H9 (cell line): ENCODE data around the gene GPR21. TPM values are rescaled to one million over a fixed set of nuclear protein-coding genes. Genes with fewer than 3 reads are reported as not detected.

Experiments
- DNase-seq: peaks from one replicate; pipeline ENCODE4 v3.0.0-alpha.2; 2017
- H2AFZ ChIP-seq: one replicate; pipeline ENCODE4 v1.6.1; 2013; ENCODE audit warnings: mild to moderate bottlenecking, low read length, control low read depth, moderate library complexity
- H2AK5ac ChIP-seq: 2 replicates; pipeline ENCODE4 v1.6.1; 2013; ENCODE audit warnings: low read length, control low read depth, mixed read lengths; ENCODE audit not compliant: insufficient read length
- H2BK120ac ChIP-seq: one replicate; pipeline ENCODE4 v1.6.1; 2013; ENCODE audit warnings: low read depth, mild to moderate bottlenecking, low read length, control low read depth, inconsistent platforms; ENCODE audit not compliant: poor library complexity, severe bottlenecking
- H2BK12ac ChIP-seq: 2 replicates; pipeline ENCODE4 v1.6.1; 2013; ENCODE audit warnings: low read length, control low read depth, mixed read lengths, low read depth; ENCODE audit not compliant: insufficient read length
- H2BK15ac ChIP-seq: 2 replicates; pipeline ENCODE4 v1.6.1; 2013; ENCODE audit warnings: low read depth, low read length, control low read depth
- H2BK20ac ChIP-seq: one replicate; pipeline ENCODE4 v1.6.1; 2013; ENCODE audit warnings: low read depth, mild to moderate bottlenecking, low read length, control low read depth, inconsistent platforms; ENCODE audit not compliant: poor library complexity, severe bottlenecking
- H2BK5ac ChIP-seq: 2 replicates; pipeline ENCODE4 v1.6.1; 2013; ENCODE audit warnings: low read length, control low read depth, mixed read lengths; ENCODE audit not compliant: insufficient read length
- H3K14ac ChIP-seq: 2 replicates; pipeline ENCODE4 v1.6.1; 2013; ENCODE audit warnings: low read length, control low read depth; ENCODE audit not compliant: insufficient read depth
- H3K18ac ChIP-seq: 2 replicates; pipeline ENCODE4 v1.6.1; 2013; ENCODE audit warnings: low read depth, mild to moderate bottlenecking, mixed read lengths, low read length, control low read depth; ENCODE audit not compliant: insufficient read length
- H3K23ac ChIP-seq: 2 replicates; pipeline ENCODE4 v1.6.1; 2013; ENCODE audit warnings: low read length, control low read depth, mixed read lengths, low read depth; ENCODE audit not compliant: insufficient read length
- H3K23me2 ChIP-seq: 2 replicates; pipeline ENCODE4 v1.6.1; 2013; ENCODE audit warnings: low read depth, mild to moderate bottlenecking, mixed read lengths, low read length, control low read depth; ENCODE audit not compliant: insufficient read length, poor library complexity, severe bottlenecking
- H3K27ac ChIP-seq: 2 replicates; pipeline ENCODE4 v1.5.1; 2013; ENCODE audit warnings: low read length, control low read depth, mixed read lengths, low read depth; ENCODE audit not compliant: insufficient read length
- H3K27me3 ChIP-seq: 2 replicates; pipeline ENCODE4 v1.6.1; 2013; ENCODE audit warnings: low read length, control low read depth, inconsistent platforms; ENCODE audit not compliant: insufficient read depth
- H3K4ac ChIP-seq: 2 replicates; pipeline ENCODE4 v1.6.1; 2013; ENCODE audit warnings: low read depth, mild to moderate bottlenecking, control low read depth, inconsistent platforms, low read length, moderate library complexity
- H3K4me1 ChIP-seq: 2 replicates; pipeline ENCODE4 v1.6.1; 2013; ENCODE audit warnings: low read length, control low read depth, inconsistent platforms; ENCODE audit not compliant: insufficient read depth
- H3K4me2 ChIP-seq: 2 replicates; pipeline ENCODE4 v1.6.1; 2013; ENCODE audit warnings: low read length, control low read depth, mixed read lengths; ENCODE audit not compliant: insufficient read length, insufficient read depth
- H3K56ac ChIP-seq: 2 replicates; pipeline ENCODE4 v1.6.1; 2013; ENCODE audit warnings: low read depth, mild to moderate bottlenecking, mixed read lengths, low read length, control low read depth; ENCODE audit not compliant: insufficient read length
- H3K79me1 ChIP-seq: 2 replicates; pipeline ENCODE4 v1.6.1; 2013; ENCODE audit warnings: low read depth, mild to moderate bottlenecking, moderate library complexity, low read length, control low read depth, inconsistent platforms; ENCODE audit not compliant: insufficient read depth, poor library complexity, severe bottlenecking
- H3K79me2 ChIP-seq: 2 replicates; pipeline ENCODE4 v1.6.1; 2013; ENCODE audit warnings: low read length, control low read depth, inconsistent platforms; ENCODE audit not compliant: insufficient read depth
- H3K9ac ChIP-seq: 2 replicates; pipeline ENCODE4 v1.6.1; 2013; ENCODE audit warnings: low read length, control low read depth, mixed read lengths; ENCODE audit not compliant: insufficient read length; ENCODE audit errors: extremely low read depth
- H3K9me3 ChIP-seq: one replicate; pipeline ENCODE4 v1.6.1; 2013; ENCODE audit warnings: low read depth, low read length, inconsistent platforms; ENCODE audit not compliant: control insufficient read depth
- H3T11ph ChIP-seq: one replicate; pipeline ENCODE4 v1.6.1; 2013; ENCODE audit warnings: mild to moderate bottlenecking, low read length, control low read depth, inconsistent platforms
- H4K20me1 ChIP-seq: one replicate; pipeline ENCODE4 v1.6.1; 2013; ENCODE audit not compliant: control insufficient read depth, insufficient read length, insufficient read depth
- H4K5ac ChIP-seq: 2 replicates; pipeline ENCODE4 v1.6.1; 2013; ENCODE audit warnings: low read depth, mild to moderate bottlenecking, mixed read lengths, low read length, control low read depth; ENCODE audit not compliant: insufficient read length
- H4K8ac ChIP-seq: replicated peaks from 2 replicates; pipeline ENCODE4 v1.6.1; 2013; ENCODE audit warnings: low read length, control low read depth, mixed read lengths, low read depth; ENCODE audit not compliant: insufficient read length
- H4K91ac ChIP-seq: 2 replicates; pipeline ENCODE4 v1.6.1; 2013; ENCODE audit warnings: low read depth, mild to moderate bottlenecking, moderate library complexity, mixed read lengths, low read length, control low read depth; ENCODE audit not compliant: insufficient read length
- H3K27ac Mint-ChIP-seq, 3 experiments: 2 replicates in 2 of 3; 3 replicates in 1 of 3; pipeline ENCODE4 v1.8.0; 2020 to 2021; ENCODE audit warnings: mixed read lengths in 3 of 3, mild to moderate bottlenecking in 1 of 3, moderate library complexity in 1 of 3
- H3K27me3 Mint-ChIP-seq: 2 replicates; pipeline ENCODE4 v1.8.0; 2021; ENCODE audit warnings: low read depth, mild to moderate bottlenecking, moderate library complexity, mixed read lengths
- H3K36me3 Mint-ChIP-seq, 3 experiments: 2 replicates in 2 of 3; 3 replicates in 1 of 3; pipeline ENCODE4 v1.8.0; 2020 to 2021; ENCODE audit warnings: low read depth in 3 of 3, mixed read lengths in 3 of 3; ENCODE audit not compliant: insufficient read depth in 1 of 3
- H3K4me1 Mint-ChIP-seq, 2 experiments: 2 replicates each; pipeline ENCODE4 v1.8.0; 2020; ENCODE audit warnings: mixed read lengths in 2 of 2
- H3K4me3 Mint-ChIP-seq, 2 experiments: 2 replicates in 1 of 2; 3 replicates in 1 of 2; pipeline ENCODE4 v1.8.0; 2020 to 2021; ENCODE audit warnings: mild to moderate bottlenecking in 2 of 2, mixed read lengths in 2 of 2, moderate library complexity in 1 of 2
- H3K9me3 Mint-ChIP-seq, 2 experiments: 2 replicates in 1 of 2; 3 replicates in 1 of 2; pipeline ENCODE4 v1.8.0; 2020; ENCODE audit warnings: mild to moderate bottlenecking in 2 of 2, mixed read lengths in 2 of 2, moderate library complexity in 1 of 2
- WGBS: extraction: QIAGEN DNeasy Blood & Tissue Kit; methylation state at CpG from one replicate; pipeline ENCODE4 v1.1.7; 2013; ENCODE audit warnings: missing lambda C conversion rate, low lambda C conversion rate, mixed read lengths; ENCODE audit not compliant: insufficient read length; ENCODE audit errors: extremely low coverage; 5-methylcytosine and 5-hydroxymethylcytosine counted together
- total RNA-seq: library from RNA; stranded (reverse); gene quantifications from 2 replicates; pipeline ENCODE4 v1.2.1, GENCODE V29; 2021
- TF ChIP-seq, protein P1 (sequence below): fragments of 200-600 bp; sonication (generic); conservative IDR thresholded peaks from 3 replicates; pipeline ENCODE4 v1.8.0; 2021; ENCODE audit warnings: antibody characterized with exemption, mild to moderate bottlenecking

GPR21 gene
- total RNA-seq, 1 experiment from 2014 or later: 0.87 TPM

DNA sequence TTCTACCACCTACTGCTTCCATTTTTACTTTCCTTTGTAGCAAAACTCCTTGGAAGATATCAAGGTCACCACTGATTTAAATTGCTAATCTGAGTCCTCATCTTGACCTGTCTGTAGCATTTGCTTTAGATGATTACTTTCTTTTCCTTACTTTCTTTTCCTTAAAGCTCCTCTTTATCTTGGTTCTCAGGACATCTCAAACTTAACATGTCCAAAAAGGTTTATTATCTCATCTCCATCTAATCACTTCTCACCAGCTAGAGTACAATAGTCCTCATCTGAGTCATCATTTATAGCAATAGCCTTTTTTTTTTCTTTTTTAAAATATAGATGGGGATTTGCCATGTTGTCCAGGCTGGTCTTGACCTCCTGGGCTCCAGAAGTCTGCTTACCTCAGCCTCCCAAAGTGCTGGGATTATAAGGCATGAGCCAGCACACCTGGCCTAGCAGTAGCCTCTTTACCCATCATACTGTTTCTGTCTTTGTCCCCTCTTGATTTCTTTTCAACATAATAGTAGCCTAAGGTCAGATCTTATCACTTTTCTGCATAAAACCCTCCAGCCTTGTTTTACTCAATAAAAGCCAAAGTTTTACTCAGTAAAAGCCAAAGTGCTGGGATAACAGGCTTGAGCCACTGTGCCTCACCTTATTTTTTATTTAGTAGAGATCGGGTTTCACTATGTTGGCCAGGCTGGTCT lies 32.9 kb upstream of the GPR21 start:
- Histone ChIP-seq H2BK12ac (no peak overlapping the region), H3K4ac (no peak overlapping the region), H3K27ac (no peak overlapping the region), H3K9me3 (no peaks in the 10 kb centered on the region), H3K14ac (no peak overlapping the region), H3K27me3 (no peaks in the 10 kb centered on the region), H4K5ac (no peak overlapping the region), H3T11ph (no peak overlapping the region), H3K9ac (no peak overlapping the region), H2AFZ (no peak overlapping the region), H3K23ac (no peak overlapping the region), H3K4me2 (no peak overlapping the region), H4K91ac (no peak overlapping the region), H3K23me2 (no peaks in the 10 kb centered on the region), H3K56ac (no peak overlapping the region), H2BK5ac (no peak overlapping the region), H3K79me2 (no peaks in the 10 kb centered on the region), H2BK120ac (no peak overlapping the region), H4K20me1 (no peaks in the 10 kb centered on the region), H3K18ac (no peak overlapping the region), H3K4me1 (no peaks in the 10 kb centered on the region), H3K79me1 (no peaks in the 10 kb centered on the region), H2BK20ac (no peak overlapping the region), H2AK5ac (no peak overlapping the region), H2BK15ac (no peak overlapping the region), H4K8ac (no peak overlapping the region)
- H3K27me3 Mint-ChIP-seq: no peaks in the 10 kb centered on the region
- TF ChIP-seq, protein P1, sequence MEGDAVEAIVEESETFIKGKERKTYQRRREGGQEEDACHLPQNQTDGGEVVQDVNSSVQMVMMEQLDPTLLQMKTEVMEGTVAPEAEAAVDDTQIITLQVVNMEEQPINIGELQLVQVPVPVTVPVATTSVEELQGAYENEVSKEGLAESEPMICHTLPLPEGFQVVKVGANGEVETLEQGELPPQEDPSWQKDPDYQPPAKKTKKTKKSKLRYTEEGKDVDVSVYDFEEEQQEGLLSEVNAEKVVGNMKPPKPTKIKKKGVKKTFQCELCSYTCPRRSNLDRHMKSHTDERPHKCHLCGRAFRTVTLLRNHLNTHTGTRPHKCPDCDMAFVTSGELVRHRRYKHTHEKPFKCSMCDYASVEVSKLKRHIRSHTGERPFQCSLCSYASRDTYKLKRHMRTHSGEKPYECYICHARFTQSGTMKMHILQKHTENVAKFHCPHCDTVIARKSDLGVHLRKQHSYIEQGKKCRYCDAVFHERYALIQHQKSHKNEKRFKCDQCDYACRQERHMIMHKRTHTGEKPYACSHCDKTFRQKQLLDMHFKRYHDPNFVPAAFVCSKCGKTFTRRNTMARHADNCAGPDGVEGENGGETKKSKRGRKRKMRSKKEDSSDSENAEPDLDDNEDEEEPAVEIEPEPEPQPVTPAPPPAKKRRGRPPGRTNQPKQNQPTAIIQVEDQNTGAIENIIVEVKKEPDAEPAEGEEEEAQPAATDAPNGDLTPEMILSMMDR: no peak
- no peak for DNase-seq
- H3K27ac Mint-ChIP-seq: peak overlapping the region in 2 of 3 experiments; percentile 9 to 66; a peak in 5 of 7 replicates
- H3K4me1 Mint-ChIP-seq: peaks cover 15 to 21% of the 10 kb centered on the region in 2 experiments
- no peak overlapping the region for H3K4me3 Mint-ChIP-seq
- H3K36me3 Mint-ChIP-seq: peaks cover 8 to 49% (median 41%) of the 10 kb centered on the region in 3 experiments; a peak in 6 of 7 replicates
- no peaks in the 10 kb centered on the region for H3K9me3 Mint-ChIP-seq
- no CpG with 5 or more reads among the region's 1 CpG for WGBS
